CD4-positive, alpha-beta T cell (primary cell): ENCODE data around the gene INSYN2B. TPM values are rescaled to one million over a fixed set of nuclear protein-coding genes. Genes with fewer than 3 reads are reported as not detected.

Source experiments
- ATAC-seq: fragments of 200-7000 bp; cut with Tn5 transposase; one replicate; pipeline ENCODE4 v1.10.0; 2022; ENCODE audit warnings: mild to moderate bottlenecking; ENCODE audit not compliant: poor library complexity
- CTCF ChIA-PET: fragments of 350-600 bp; sonication (Branson Sonifier 250); formaldehyde crosslinking; loops from one replicate; lab custom pipeline; 2021; ENCODE audit warnings: antibody characterized with exemption, inconsistent platforms; lab: Charles Lee
- POLR2A ChIA-PET: fragments of 350-600 bp; sonication (Branson Sonifier 250); formaldehyde crosslinking; loops from one replicate; lab custom pipeline; 2021; ENCODE audit warnings: antibody characterized with exemption, inconsistent platforms; lab: Charles Lee
- DNase-seq, 14 experiments: peaks; one replicate each; pipeline ENCODE4 v3.0.0-alpha.2; 2013 to 2020; ENCODE audit warnings: mixed read lengths in 2 of 14
- H3K27ac ChIP-seq, 2 donors: one replicate each; pipeline versions ENCODE4 v1.5.1 to v1.7.0; 2013; ENCODE audit warnings: low read length in 2 of 2, low read depth in 1 of 2, mild to moderate bottlenecking in 1 of 2
- H3K27me3 ChIP-seq, 2 experiments: 1 replicate in 1 of 2; 2 replicates in 1 of 2; pipeline versions ENCODE4 v1.6.1 to v1.7.0; 2013; ENCODE audit warnings: low read length in 2 of 2, control low read depth in 1 of 2, mild to moderate bottlenecking in 1 of 2, moderate library complexity in 1 of 2; ENCODE audit not compliant: insufficient read depth in 2 of 2, control insufficient read depth in 1 of 2
- H3K36me3 ChIP-seq: one replicate; pipeline ENCODE4 v1.6.1; 2013; ENCODE audit warnings: low read length, control low read depth; ENCODE audit not compliant: insufficient read depth
- H3K4me1 ChIP-seq: one replicate; pipeline ENCODE4 v1.6.1; 2013; ENCODE audit warnings: low read length, control low read depth; ENCODE audit not compliant: insufficient read depth
- H3K4me3 ChIP-seq: one replicate; pipeline ENCODE4 v1.5.1; 2013; ENCODE audit warnings: mild to moderate bottlenecking, low read length, moderate library complexity
- H3K9me3 ChIP-seq, 2 experiments: 1 replicate in 1 of 2; 2 replicates in 1 of 2; pipeline versions ENCODE4 v1.6.1 to v1.7.0; 2013; ENCODE audit warnings: low read length in 2 of 2, mild to moderate bottlenecking in 2 of 2, control low read depth in 1 of 2, moderate library complexity in 1 of 2; ENCODE audit not compliant: control insufficient read depth in 1 of 2, insufficient read depth in 1 of 2
- H3K27ac Mint-ChIP-seq: one replicate; pipeline ENCODE4 v1.8.0; 2020; ENCODE audit warnings: mixed read lengths
- H3K27me3 Mint-ChIP-seq: one replicate; pipeline ENCODE4 v1.8.0; 2021; ENCODE audit warnings: mixed read lengths
- H3K36me3 Mint-ChIP-seq: one replicate; pipeline ENCODE4 v1.8.0; 2021; ENCODE audit warnings: low read depth, mixed read lengths
- H3K4me1 Mint-ChIP-seq: one replicate; pipeline ENCODE4 v1.8.0; 2021; ENCODE audit warnings: low read depth, mixed read lengths
- H3K4me3 Mint-ChIP-seq: one replicate; pipeline ENCODE4 v1.8.0; 2020; ENCODE audit warnings: mild to moderate bottlenecking, mixed read lengths
- H3K9me3 Mint-ChIP-seq: one replicate; pipeline ENCODE4 v1.8.0; 2020; ENCODE audit warnings: mixed read lengths
- intact Hi-C, 2 experiments: fragments of 100-400 bp; cut with DNase I in 1 of 2; cut with micrococcal nuclease in 1 of 2; formaldehyde crosslinking; loops; one replicate each; pipeline versions ENCODE4 v1.15.1 to v1.9.0; 2023 to 2025; cut with DNase I, micrococcal nuclease
- total RNA-seq, 174 experiments: library from RNA in 2 of 174; stranded (reverse) in 2 of 174; gene quantifications; one replicate each; pipeline ENCODE4 v1.2.3 and lab custom pipeline; 2021 to 2026
- TF ChIP-seq, protein P1 (sequence below): fragments of 200-600 bp; IDR thresholded peaks from one replicate; pipeline ENCODE4 v1.8.0; 2022; ENCODE audit warnings: antibody characterized with exemption, mild to moderate bottlenecking

INSYN2B gene
- total RNA-seq, 2 experiments from 2014 or later, result not detected

DNA sequence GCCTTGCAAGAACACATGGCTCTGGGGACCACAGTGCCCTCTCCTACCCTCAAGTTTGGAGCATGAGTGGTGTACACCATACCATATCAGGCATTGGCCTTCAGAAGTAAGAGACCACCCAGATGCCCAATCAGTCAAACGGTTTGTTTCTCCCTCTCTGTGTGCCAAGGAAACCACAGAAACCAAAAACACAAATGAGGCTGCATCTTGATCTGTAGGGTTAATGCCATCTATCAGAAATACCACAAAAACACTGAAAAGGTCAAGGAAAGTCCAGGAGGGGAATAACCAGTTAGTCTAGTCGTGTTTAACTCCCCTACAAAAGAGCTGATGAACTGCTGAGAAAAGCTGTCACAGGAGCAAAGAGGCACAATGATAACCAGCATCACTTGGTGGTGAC is 78.4 kb downstream of the INSYN2B start:
- ATAC-seq (no peak), DNase-seq (no peak)
- Histone ChIP-seq H3K4me1 (no peaks in the 10 kb centered on the region), H3K27me3 (no peaks in the 10 kb centered on the region), H3K27ac (no peak overlapping the region), H3K36me3 (peaks cover 4% of the 10 kb centered on the region), H3K9me3 (no peaks in the 10 kb centered on the region), H3K4me3 (no peak overlapping the region)
- H3K9me3 Mint-ChIP-seq, result no peaks in the 10 kb centered on the region
- TF ChIP-seq, protein P1, sequence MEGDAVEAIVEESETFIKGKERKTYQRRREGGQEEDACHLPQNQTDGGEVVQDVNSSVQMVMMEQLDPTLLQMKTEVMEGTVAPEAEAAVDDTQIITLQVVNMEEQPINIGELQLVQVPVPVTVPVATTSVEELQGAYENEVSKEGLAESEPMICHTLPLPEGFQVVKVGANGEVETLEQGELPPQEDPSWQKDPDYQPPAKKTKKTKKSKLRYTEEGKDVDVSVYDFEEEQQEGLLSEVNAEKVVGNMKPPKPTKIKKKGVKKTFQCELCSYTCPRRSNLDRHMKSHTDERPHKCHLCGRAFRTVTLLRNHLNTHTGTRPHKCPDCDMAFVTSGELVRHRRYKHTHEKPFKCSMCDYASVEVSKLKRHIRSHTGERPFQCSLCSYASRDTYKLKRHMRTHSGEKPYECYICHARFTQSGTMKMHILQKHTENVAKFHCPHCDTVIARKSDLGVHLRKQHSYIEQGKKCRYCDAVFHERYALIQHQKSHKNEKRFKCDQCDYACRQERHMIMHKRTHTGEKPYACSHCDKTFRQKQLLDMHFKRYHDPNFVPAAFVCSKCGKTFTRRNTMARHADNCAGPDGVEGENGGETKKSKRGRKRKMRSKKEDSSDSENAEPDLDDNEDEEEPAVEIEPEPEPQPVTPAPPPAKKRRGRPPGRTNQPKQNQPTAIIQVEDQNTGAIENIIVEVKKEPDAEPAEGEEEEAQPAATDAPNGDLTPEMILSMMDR, result no peak
- intact Hi-C loops, result no loop called here
- H3K27me3 Mint-ChIP-seq, result no peaks in the 10 kb centered on the region
- no peak overlapping the region for H3K4me3 Mint-ChIP-seq
- no peak overlapping the region for H3K27ac Mint-ChIP-seq
- ChIA-PET POLR2A (no interaction called here), CTCF (no interaction called here)
- peaks cover 51% of the 10 kb centered on the region for H3K36me3 Mint-ChIP-seq
- peaks cover 16% of the 10 kb centered on the region for H3K4me1 Mint-ChIP-seq

DNA sequence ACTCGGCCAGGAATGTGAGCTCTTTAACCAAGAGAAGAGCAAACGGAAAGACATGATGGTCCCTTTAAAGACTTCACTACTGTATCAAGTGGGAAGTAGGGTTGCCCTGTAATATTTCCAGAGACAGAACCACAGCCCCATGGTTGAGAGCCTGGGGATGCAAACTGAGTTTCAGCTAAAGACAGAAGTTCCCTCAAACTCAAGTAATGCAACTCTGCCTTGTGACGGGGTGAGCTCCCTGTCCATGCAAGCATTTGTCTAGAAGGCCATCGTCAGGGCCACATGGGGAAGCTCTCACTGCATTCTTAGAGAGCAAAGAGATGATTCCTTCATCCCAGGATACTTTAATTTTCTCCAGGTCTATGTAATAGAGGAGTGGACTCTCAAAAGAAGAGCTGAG is 82.8 kb downstream of the INSYN2B start:
- Mint-ChIP-seq H3K36me3 (peaks cover 86% of the 10 kb centered on the region), H3K4me1 (peaks cover 24% of the 10 kb centered on the region), H3K27ac (no peak overlapping the region), H3K4me3 (no peak overlapping the region), H3K9me3 (no peaks in the 10 kb centered on the region), H3K27me3 (no peaks in the 10 kb centered on the region)
- Histone ChIP-seq H3K27ac (no peak overlapping the region), H3K4me1 (no peaks in the 10 kb centered on the region), H3K27me3 (no peaks in the 10 kb centered on the region), H3K4me3 (no peak overlapping the region), H3K36me3 (peaks cover 19% of the 10 kb centered on the region), H3K9me3 (no peaks in the 10 kb centered on the region)
- no peak for DNase-seq
- TF ChIP-seq, protein P1, result no peak
- POLR2A ChIA-PET, result no interaction called here
- CTCF ChIA-PET, result no interaction called here
- intact Hi-C loops, result no loop called here
- no peak for ATAC-seq

DNA sequence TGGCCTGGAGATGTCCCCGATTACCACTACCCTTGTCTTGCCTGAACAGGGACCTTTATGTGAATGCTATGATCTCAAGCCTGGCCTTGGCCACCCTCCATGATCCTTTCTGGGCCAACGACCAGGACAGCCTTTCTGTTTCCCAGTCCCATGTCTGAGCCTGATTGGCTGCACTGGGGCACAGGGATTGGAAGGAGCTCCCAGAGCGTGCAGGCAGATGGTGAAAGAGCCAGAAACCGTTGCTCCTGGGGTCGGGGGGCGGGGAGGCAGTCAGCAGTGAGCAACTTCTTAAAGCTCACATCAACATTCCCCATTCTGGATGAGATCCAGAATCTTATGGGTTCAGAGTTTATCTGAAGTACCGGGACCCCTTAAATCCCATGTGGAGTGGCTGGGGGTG is 84.4 kb downstream of the INSYN2B start:
- ChIA-PET CTCF (no interaction called here), POLR2A (no interaction called here)
- peaks cover 85% of the 10 kb centered on the region for H3K36me3 Mint-ChIP-seq
- Histone ChIP-seq H3K9me3 (no peaks in the 10 kb centered on the region), H3K4me3 (no peak overlapping the region), H3K27me3 (no peaks in the 10 kb centered on the region), H3K4me1 (no peaks in the 10 kb centered on the region), H3K36me3 (peaks cover 19% of the 10 kb centered on the region), H3K27ac (no peak overlapping the region)
- peaks cover 18% of the 10 kb centered on the region for H3K4me1 Mint-ChIP-seq
- H3K27me3 Mint-ChIP-seq, result no peaks in the 10 kb centered on the region
- no peaks in the 10 kb centered on the region for H3K9me3 Mint-ChIP-seq
- DNase-seq (no peak), ATAC-seq (no peak)
- TF ChIP-seq, protein P1, result no peak
- H3K27ac Mint-ChIP-seq, result no peak overlapping the region
- intact Hi-C loops, result no loop called here
- H3K4me3 Mint-ChIP-seq, result no peak overlapping the region
